ENCODE measurements around the gene PPP2R2B. TPM values are rescaled to one million over a fixed set of nuclear protein-coding genes. Genes with fewer than 3 reads are reported as not detected.
"Not testable (repeated sequence)": the region's sequence is repeated elsewhere in the genome, so short reads cannot be mapped to it uniquely, and the experiment has no call there.

Gene PPP2R2B
- total RNA-seq, 1 experiment from 2014 or later: not detected

DNA sequence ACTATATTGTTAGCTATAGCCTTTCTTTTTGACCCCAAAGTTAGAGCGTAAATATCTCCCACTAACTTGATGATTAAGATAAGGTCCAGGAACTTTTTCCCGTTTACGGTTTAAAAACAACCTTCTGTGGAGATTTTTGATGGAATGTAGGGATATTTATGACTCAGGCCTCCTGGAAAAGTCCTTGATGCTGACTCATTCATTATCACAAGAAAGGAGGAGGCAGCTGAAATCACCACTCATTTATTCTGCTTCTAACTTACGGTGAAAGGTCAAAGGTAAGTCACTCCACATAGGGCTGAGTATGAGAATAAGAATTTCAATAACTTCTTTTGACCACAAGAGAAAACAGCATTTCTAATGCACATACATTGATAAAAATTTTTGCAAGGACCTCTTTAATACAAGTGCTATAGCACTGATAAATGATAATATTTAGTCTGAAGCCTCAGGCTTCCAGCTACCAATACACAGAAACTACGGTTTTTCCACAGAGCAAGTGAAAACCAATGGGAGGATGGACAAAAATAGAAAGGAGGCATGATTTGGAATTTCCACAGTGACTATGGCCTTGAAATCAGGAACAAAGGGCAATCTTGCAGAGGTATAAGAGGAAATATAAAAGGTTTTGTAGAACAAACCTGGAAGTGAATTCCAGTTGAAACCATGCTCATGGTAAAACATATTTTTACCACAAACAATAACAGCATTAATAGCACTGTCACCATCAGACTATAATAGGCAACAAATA is 146.5 kb downstream of the PPP2R2B start:
- H3K27me3 ChIP-seq (replicated peaks; ENCODE audit: insufficient read depth, low read depth, low read length, poor library complexity): no peaks in the 10 kb centered on the region
- intact Hi-C loops (cut with micrococcal nuclease; ENCODE audit: unreplicated experiment): no loop called here
- no TSS peak for BruUV-seq (replicated peaks)
- POLR2A ChIA-PET (ENCODE audit: low non-redundant PET): no interaction called here
- peaks cover 7% of the 10 kb centered on the region for H3K9me3 ChIP-seq (ENCODE audit: low read depth, low read length, poor library complexity, severe bottlenecking)
- DNase-seq (ENCODE audit: low spot score): no peak
- CTCF ChIA-PET: no interaction called here
- no peaks in the 10 kb centered on the region for H3K36me3 ChIP-seq (ENCODE audit: insufficient read depth, low read length, poor library complexity, severe bottlenecking)
- H3K27ac ChIP-seq (ENCODE audit: low read depth, low read length, poor library complexity, severe bottlenecking): no peak overlapping the region
- no peaks in the 10 kb centered on the region for H3K4me1 ChIP-seq (ENCODE audit: insufficient read depth, low read length, poor library complexity, severe bottlenecking)
- no peak overlapping the region for H3K4me3 ChIP-seq (ENCODE audit: low read depth, low read length, poor library complexity, severe bottlenecking)
- TF ChIP-seq, protein P1, sequence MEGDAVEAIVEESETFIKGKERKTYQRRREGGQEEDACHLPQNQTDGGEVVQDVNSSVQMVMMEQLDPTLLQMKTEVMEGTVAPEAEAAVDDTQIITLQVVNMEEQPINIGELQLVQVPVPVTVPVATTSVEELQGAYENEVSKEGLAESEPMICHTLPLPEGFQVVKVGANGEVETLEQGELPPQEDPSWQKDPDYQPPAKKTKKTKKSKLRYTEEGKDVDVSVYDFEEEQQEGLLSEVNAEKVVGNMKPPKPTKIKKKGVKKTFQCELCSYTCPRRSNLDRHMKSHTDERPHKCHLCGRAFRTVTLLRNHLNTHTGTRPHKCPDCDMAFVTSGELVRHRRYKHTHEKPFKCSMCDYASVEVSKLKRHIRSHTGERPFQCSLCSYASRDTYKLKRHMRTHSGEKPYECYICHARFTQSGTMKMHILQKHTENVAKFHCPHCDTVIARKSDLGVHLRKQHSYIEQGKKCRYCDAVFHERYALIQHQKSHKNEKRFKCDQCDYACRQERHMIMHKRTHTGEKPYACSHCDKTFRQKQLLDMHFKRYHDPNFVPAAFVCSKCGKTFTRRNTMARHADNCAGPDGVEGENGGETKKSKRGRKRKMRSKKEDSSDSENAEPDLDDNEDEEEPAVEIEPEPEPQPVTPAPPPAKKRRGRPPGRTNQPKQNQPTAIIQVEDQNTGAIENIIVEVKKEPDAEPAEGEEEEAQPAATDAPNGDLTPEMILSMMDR (conservative IDR thresholded peaks at IDR 0.05; ENCODE audit: low read depth, low read length): no peak
- TF ChIP-seq EZH2 (IDR thresholded peaks at IDR 0.05; ENCODE audit: borderline replicate concordance, low read depth, low read length, poor library complexity, severe bottlenecking): no peak

DNA sequence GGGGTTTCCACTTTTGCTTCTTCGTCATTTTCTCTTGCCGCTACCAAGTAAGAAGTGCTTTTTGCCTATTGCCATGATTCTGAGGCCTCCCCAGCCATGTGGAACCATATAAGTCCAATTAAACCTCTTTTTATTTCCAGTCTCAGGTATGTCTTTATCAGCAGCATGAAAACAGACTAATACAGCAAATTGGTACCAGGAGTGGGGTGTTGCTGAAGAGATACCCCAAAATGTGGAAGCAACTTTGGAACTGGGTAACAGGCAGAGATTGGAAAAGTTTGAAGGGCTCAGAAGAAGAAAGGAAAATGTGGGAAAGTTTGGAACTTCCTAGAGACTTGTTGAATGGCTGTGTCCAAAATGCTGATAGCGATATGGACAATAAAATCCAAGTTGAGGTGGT is 149.8 kb downstream of the PPP2R2B start:
- H3K27me3 ChIP-seq (replicated peaks; ENCODE audit: insufficient read depth, low read depth, low read length, poor library complexity); H3K4me3 ChIP-seq (ENCODE audit: low read depth, low read length, poor library complexity, severe bottlenecking); H3K27ac ChIP-seq (ENCODE audit: low read depth, low read length, poor library complexity, severe bottlenecking); H3K9me3 ChIP-seq (ENCODE audit: low read depth, low read length, poor library complexity, severe bottlenecking); DNase-seq (ENCODE audit: low spot score); H3K36me3 ChIP-seq (ENCODE audit: insufficient read depth, low read length, poor library complexity, severe bottlenecking); POLR2A ChIA-PET (ENCODE audit: low non-redundant PET); H3K4me1 ChIP-seq (ENCODE audit: insufficient read depth, low read length, poor library complexity, severe bottlenecking); intact Hi-C loops (cut with micrococcal nuclease; ENCODE audit: unreplicated experiment); BruUV-seq (replicated peaks); CTCF ChIA-PET: not testable (repeated sequence)

GRCh38 chr5:146726891-146727290 is 151.7 kb downstream of the PPP2R2B start:
- Histone ChIP-seq H3K4me1 (ENCODE audit: insufficient read depth, low read length, poor library complexity, severe bottlenecking) (no peaks in the 10 kb centered on the region), H3K9me3 (ENCODE audit: low read depth, low read length, poor library complexity, severe bottlenecking) (peaks cover 7% of the 10 kb centered on the region), H3K27me3 (replicated peaks; ENCODE audit: insufficient read depth, low read depth, low read length, poor library complexity) (peaks cover 12% of the 10 kb centered on the region), H3K4me3 (ENCODE audit: low read depth, low read length, poor library complexity, severe bottlenecking) (no peak overlapping the region), H3K27ac (ENCODE audit: low read depth, low read length, poor library complexity, severe bottlenecking) (no peak overlapping the region), H3K36me3 (ENCODE audit: insufficient read depth, low read length, poor library complexity, severe bottlenecking) (no peaks in the 10 kb centered on the region)
- TF ChIP-seq, protein P1 (conservative IDR thresholded peaks at IDR 0.05; ENCODE audit: low read depth, low read length): no peak
- TF ChIP-seq EZH2 (IDR thresholded peaks at IDR 0.05; ENCODE audit: borderline replicate concordance, low read depth, low read length, poor library complexity, severe bottlenecking): no peak
- POLR2A ChIA-PET (ENCODE audit: low non-redundant PET): no interaction called here
- CTCF ChIA-PET: no interaction called here
- BruUV-seq (replicated peaks): no TSS peak
- DNase-seq (ENCODE audit: low spot score): no peak
- intact Hi-C loops (cut with micrococcal nuclease; ENCODE audit: unreplicated experiment): no loop called here

DNA sequence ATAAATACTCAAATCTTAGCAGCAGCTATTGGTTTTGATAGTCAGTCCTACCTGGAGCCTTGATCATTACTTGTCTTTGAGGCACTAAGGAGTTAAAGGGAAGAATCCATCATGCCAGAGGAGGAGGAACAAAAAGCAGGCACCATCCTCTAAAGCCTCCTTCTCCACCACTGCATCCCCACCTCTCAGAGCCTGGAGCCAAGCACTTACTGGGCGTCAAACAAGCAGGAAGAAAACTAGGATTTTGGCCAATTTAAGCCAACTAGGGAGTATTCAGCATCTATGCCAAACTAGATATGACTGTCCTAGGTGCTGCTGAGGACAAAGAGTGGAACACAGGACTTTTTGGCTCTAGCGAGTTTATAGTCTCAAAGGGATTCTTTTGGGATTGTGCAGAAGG is 152.5 kb downstream of the PPP2R2B start:
- intact Hi-C loops (cut with micrococcal nuclease; ENCODE audit: unreplicated experiment): no loop called here
- ChIA-PET POLR2A (ENCODE audit: low non-redundant PET) (no interaction called here), CTCF (no interaction called here)
- Histone ChIP-seq H3K27ac (ENCODE audit: low read depth, low read length, poor library complexity, severe bottlenecking) (no peak overlapping the region), H3K4me1 (ENCODE audit: insufficient read depth, low read length, poor library complexity, severe bottlenecking) (no peaks in the 10 kb centered on the region), H3K36me3 (ENCODE audit: insufficient read depth, low read length, poor library complexity, severe bottlenecking) (no peaks in the 10 kb centered on the region), H3K9me3 (ENCODE audit: low read depth, low read length, poor library complexity, severe bottlenecking) (peaks cover 7% of the 10 kb centered on the region), H3K4me3 (ENCODE audit: low read depth, low read length, poor library complexity, severe bottlenecking) (no peak overlapping the region), H3K27me3 (replicated peaks; ENCODE audit: insufficient read depth, low read depth, low read length, poor library complexity) (peaks cover 12% of the 10 kb centered on the region)
- DNase-seq (ENCODE audit: low spot score): no peak
- BruUV-seq (replicated peaks): no TSS peak
- TF ChIP-seq, protein P1 (conservative IDR thresholded peaks at IDR 0.05; ENCODE audit: low read depth, low read length): no peak
- no peak for TF ChIP-seq EZH2 (IDR thresholded peaks at IDR 0.05; ENCODE audit: borderline replicate concordance, low read depth, low read length, poor library complexity, severe bottlenecking)
